ENCODE measurements around the gene TRMT1. TPM values are rescaled to one million over a fixed set of nuclear protein-coding genes. Genes with fewer than 3 reads are reported as not detected.

The TRMT1 gene
- total RNA-seq, 1 experiment from 2014 or later: 42.6 TPM

GRCh38 chr19:13089857-13090507 is 26.6 kb downstream of the TRMT1 start:
- intact Hi-C loops (cut with micrococcal nuclease; ENCODE audit: unreplicated experiment): loop anchor here (5.0 kb wide), 1 partner anchor 58 kb away; no protein-coding TSS in a partner anchor
- Mint-ChIP-seq H3K36me3 (ENCODE audit: insufficient read depth, unreplicated experiment) (no peaks in the 10 kb centered on the region), H3K9me3 (ENCODE audit: unreplicated experiment) (no peaks in the 10 kb centered on the region), H3K27me3 (ENCODE audit: insufficient read depth, unreplicated experiment) (peaks cover 9% of the 10 kb centered on the region), H3K4me1 (ENCODE audit: low read depth, unreplicated experiment) (peaks cover 4% of the 10 kb centered on the region), H3K4me3 (ENCODE audit: unreplicated experiment) (no peak overlapping the region), H3K27ac (ENCODE audit: unreplicated experiment) (no peak overlapping the region)
- ChIA-PET POLR2A (no interaction called here), CTCF (no interaction called here)
- DNase-seq: no peak
- no peaks in the 10 kb centered on the region; the same call in 1 of the 2 replicates for H3K27me3 ChIP-seq (replicated peaks; ENCODE audit: control insufficient read depth, insufficient read depth, low read length)
- no peaks in the 10 kb centered on the region for H3K36me3 ChIP-seq (ENCODE audit: control insufficient read depth, insufficient read depth, low read length)
- no peak for TF ChIP-seq CTCF (IDR thresholded peaks at IDR 0.05; ENCODE audit: insufficient read depth in 1 of 2, low read depth in 1 of 2, low read length in 1 of 2, severe bottlenecking in 1 of 2, unreplicated experiment in 1 of 2)
- no peaks in the 10 kb centered on the region for H3K9me3 ChIP-seq
- H3K4me1 ChIP-seq: no peaks in the 10 kb centered on the region
- no TSS peak for BruUV-seq (replicated peaks)
- H3K4me3 ChIP-seq (ENCODE audit: low read depth, low read length): no peak overlapping the region

- Mint-ChIP-seq H3K36me3 (ENCODE audit: insufficient read depth, unreplicated experiment) (no peaks in the 10 kb centered on the region), H3K4me3 (ENCODE audit: unreplicated experiment) (no peak overlapping the region), H3K27ac (ENCODE audit: unreplicated experiment) (no peak overlapping the region), H3K4me1 (ENCODE audit: low read depth, unreplicated experiment) (peaks cover 4% of the 10 kb centered on the region), H3K27me3 (ENCODE audit: insufficient read depth, unreplicated experiment) (peaks cover 11% of the 10 kb centered on the region), H3K9me3 (ENCODE audit: unreplicated experiment) (no peaks in the 10 kb centered on the region)
- H3K9me3 ChIP-seq: no peaks in the 10 kb centered on the region
- ChIA-PET CTCF (no interaction called here), POLR2A (no interaction called here)
- no peaks in the 10 kb centered on the region for H3K36me3 ChIP-seq (ENCODE audit: control insufficient read depth, insufficient read depth, low read length)
- DNase-seq: peak in 1 of 2 experiments; percentile 59
- intact Hi-C loops (cut with micrococcal nuclease; ENCODE audit: unreplicated experiment): no loop called here
- peak; percentile 37 to 84 for TF ChIP-seq CTCF (IDR thresholded peaks at IDR 0.05; ENCODE audit: insufficient read depth in 1 of 2, low read depth in 1 of 2, low read length in 1 of 2, severe bottlenecking in 1 of 2, unreplicated experiment in 1 of 2)
- H3K27me3 ChIP-seq (replicated peaks; ENCODE audit: control insufficient read depth, insufficient read depth, low read length): no peaks in the 10 kb centered on the region; the same call in 1 of the 2 replicates
- no TSS peak for BruUV-seq (replicated peaks)
- H3K4me3 ChIP-seq (ENCODE audit: low read depth, low read length): no peak overlapping the region
- no peaks in the 10 kb centered on the region for H3K4me1 ChIP-seq
These were observed 27.2 kb downstream of the TRMT1 start for GRCh38 chr19:13089139-13089856.

- Mint-ChIP-seq H3K4me1 (ENCODE audit: low read depth, unreplicated experiment) (peaks cover 4% of the 10 kb centered on the region), H3K4me3 (ENCODE audit: unreplicated experiment) (no peak overlapping the region), H3K36me3 (ENCODE audit: insufficient read depth, unreplicated experiment) (no peaks in the 10 kb centered on the region), H3K27me3 (ENCODE audit: insufficient read depth, unreplicated experiment) (peaks cover 12% of the 10 kb centered on the region), H3K9me3 (ENCODE audit: unreplicated experiment) (no peaks in the 10 kb centered on the region), H3K27ac (ENCODE audit: unreplicated experiment) (no peak overlapping the region)
- no TSS peak for BruUV-seq (replicated peaks)
- Histone ChIP-seq H3K9me3 (no peaks in the 10 kb centered on the region), H3K36me3 (ENCODE audit: control insufficient read depth, insufficient read depth, low read length) (no peaks in the 10 kb centered on the region), H3K4me3 (ENCODE audit: low read depth, low read length) (no peak overlapping the region), H3K4me1 (no peaks in the 10 kb centered on the region), H3K27me3 (replicated peaks; ENCODE audit: control insufficient read depth, insufficient read depth, low read length) (no peaks in the 10 kb centered on the region; the same call in none of the 2 replicates)
- no peak for DNase-seq
- intact Hi-C loops (cut with micrococcal nuclease; ENCODE audit: unreplicated experiment): no loop called here
- CTCF ChIA-PET: interaction anchor here (1.5 kb wide), 1 partner anchor 110 kb away, joined by 4 read pairs; no protein-coding TSS in a partner anchor
- POLR2A ChIA-PET: no interaction called here
- TF ChIP-seq CTCF (IDR thresholded peaks at IDR 0.05; ENCODE audit: insufficient read depth in 1 of 2, low read depth in 1 of 2, low read length in 1 of 2, severe bottlenecking in 1 of 2, unreplicated experiment in 1 of 2): no peak
These were observed 28.6 kb downstream of the TRMT1 start for GRCh38 chr19:13087795-13088537.
